IPS-NIHi7 (cell line): ENCODE results near the gene SGK1.
"Not testable (repeated sequence)": the region's sequence is repeated elsewhere in the genome, so short reads cannot be mapped to it uniquely, and the experiment has no call there.

Source experiments
- DNase-seq: peaks from one replicate; pipeline ENCODE4 v3.0.0; 2012; ENCODE audit warnings: mixed read lengths; ENCODE audit errors: extremely low spot score

Gene SGK1

GRCh38 chr6:134328138-134328537 is 10.2 kb upstream of the SGK1 start:
- DNase-seq, result no peak

- not testable (repeated sequence) for DNase-seq
Measured at GRCh38 chr6:134326192-134326591, 8.3 kb upstream of the SGK1 start.

GRCh38 chr6:134324766-134325165 is 6.9 kb upstream of the SGK1 start:
- DNase-seq, result no peak

GRCh38 chr6:134324141-134324540 is 6.2 kb upstream of the SGK1 start:
- no peak for DNase-seq

GRCh38 chr6:134323698-134324097 is 5.8 kb upstream of the SGK1 start:
- no peak for DNase-seq

- no peak for DNase-seq
Measured at GRCh38 chr6:134323294-134323693, 5.4 kb upstream of the SGK1 start.

- no peak for DNase-seq
Measured at GRCh38 chr6:134322216-134322615, 4.3 kb upstream of the SGK1 start.

GRCh38 chr6:134321246-134321645 is 3.3 kb upstream of the SGK1 start:
- no peak for DNase-seq

- not testable (repeated sequence) for DNase-seq
Measured at GRCh38 chr6:134319686-134320085, 1.8 kb upstream of the SGK1 start.

- no peak for DNase-seq
Measured at GRCh38 chr6:134318974-134319281, 1.0 kb upstream of the SGK1 start.

- no peak for DNase-seq
Measured at GRCh38 chr6:134318236-134318973, 493 bp upstream of the SGK1 start.

GRCh38 chr6:134316733-134317431 is 1.0 kb downstream of the SGK1 start:
- no peak for DNase-seq

GRCh38 chr6:134315974-134316441 is 1.9 kb downstream of the SGK1 start:
- DNase-seq, result no peak

GRCh38 chr6:134315189-134315588 is 2.7 kb downstream of the SGK1 start:
- no peak for DNase-seq

GRCh38 chr6:134314006-134314821 is 3.7 kb downstream of the SGK1 start:
- DNase-seq, result no peak

GRCh38 chr6:134312038-134312660 is 5.8 kb downstream of the SGK1 start:
- DNase-seq, result no peak

- no peak for DNase-seq
Measured at GRCh38 chr6:134310817-134311216, 7.1 kb downstream of the SGK1 start.

GRCh38 chr6:134309983-134310605 is 7.8 kb downstream of the SGK1 start:
- DNase-seq, result no peak

- DNase-seq, result no peak
Measured at GRCh38 chr6:134309227-134309626, 8.7 kb downstream of the SGK1 start.

- no peak for DNase-seq
Measured at GRCh38 chr6:134308800-134309199, 9.1 kb downstream of the SGK1 start.

GRCh38 chr6:134307870-134308269 is 10.0 kb downstream of the SGK1 start:
- DNase-seq, result no peak

- DNase-seq, result no peak
Measured at GRCh38 chr6:134307075-134307474, 10.8 kb downstream of the SGK1 start.
